GM12872 (cell line): Measurements from ENCODE around the gene SALL1.

Experiments used
- CTCF ChIP-seq: IDR thresholded peaks from 3 replicates; pipeline ENCODE4 v1.5.1; 2011; ENCODE audit warnings: low read depth, mild to moderate bottlenecking, low read length, moderate library complexity; ENCODE audit not compliant: insufficient read depth

The SALL1 gene

GRCh38 chr16:51163894-51164566 lies 13.0 kb upstream of the SALL1 start:
- TF ChIP-seq CTCF, result no peak

GRCh38 chr16:51163366-51163765 lies 12.3 kb upstream of the SALL1 start:
- TF ChIP-seq CTCF, result no peak

- no peak for TF ChIP-seq CTCF
These were observed 10.5 kb upstream of the SALL1 start for GRCh38 chr16:51161440-51162195.

- TF ChIP-seq CTCF, result no peak
These were observed 8.8 kb upstream of the SALL1 start for GRCh38 chr16:51159865-51160264.

GRCh38 chr16:51159296-51159695 lies 8.2 kb upstream of the SALL1 start:
- no peak for TF ChIP-seq CTCF

GRCh38 chr16:51157698-51158097 lies 6.6 kb upstream of the SALL1 start:
- no peak for TF ChIP-seq CTCF

- no peak for TF ChIP-seq CTCF
These were observed 5.7 kb upstream of the SALL1 start for GRCh38 chr16:51156807-51157200.
